Measurements from ENCODE around the gene XRCC2.
"Not testable (repeated sequence)": the region's sequence is repeated elsewhere in the genome, so short reads cannot be mapped to it uniquely, and the experiment has no call there.

DNA sequence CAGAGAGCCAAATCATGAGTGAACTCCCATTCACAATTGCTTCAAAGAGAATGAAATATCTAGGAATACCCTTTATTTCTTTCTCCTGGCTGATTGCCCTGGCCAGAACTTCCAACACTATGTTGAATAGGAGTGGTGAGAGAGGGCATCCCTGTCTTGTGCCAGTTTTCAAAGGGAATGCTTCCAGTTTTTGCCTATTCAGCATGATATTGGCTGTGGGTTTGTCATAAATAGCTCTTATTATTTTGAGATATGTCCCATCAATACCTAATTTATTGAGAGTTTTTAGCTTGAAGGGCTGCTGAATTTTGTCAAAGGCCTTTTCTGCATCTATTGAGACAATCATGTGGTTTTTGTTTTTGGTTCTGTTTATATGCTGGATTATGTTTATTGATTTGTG, 47.2 kb downstream of the XRCC2 start:
- not testable (repeated sequence) for TF ChIP-seq CTCF (conservative IDR thresholded peaks at IDR 0.05; ENCODE audit: low read length); EZH2phosphoT487 (IDR thresholded peaks at IDR 0.05; ENCODE audit: borderline replicate concordance, low read depth, low read length)

Data from OCI-LY7 (cell line).